ENCODE data around the gene GHSR.

The GHSR gene

GRCh38 chr3:172447611-172448579, at the start of gene GHSR:
Gene GHSR, minus strand, starts transcription at chr3:172448456. Its CDS starts 43 bp downstream, at chr3:172448413.
- no peak for DNase-seq (ENCODE audit: low read depth)

- DNase-seq (ENCODE audit: low read depth): peak; percentile 75
Observed at GRCh38 chr3:172490198-172490669, 42.0 kb upstream of the GHSR start.

GRCh38 chr3:172478116-172478515, 29.9 kb upstream of the GHSR start:
- no peak for DNase-seq (ENCODE audit: low read depth)

- DNase-seq (ENCODE audit: low read depth): no peak
Observed at GRCh38 chr3:172476347-172476746, 28.1 kb upstream of the GHSR start.

GRCh38 chr3:172475703-172476102, 27.4 kb upstream of the GHSR start:
- DNase-seq (ENCODE audit: low read depth): no peak

- no peak for DNase-seq (ENCODE audit: low read depth)
Observed at GRCh38 chr3:172471903-172472302, 23.6 kb upstream of the GHSR start.

GRCh38 chr3:172470588-172470987, 22.3 kb upstream of the GHSR start:
- no peak for DNase-seq (ENCODE audit: low read depth)

GRCh38 chr3:172467170-172467824, 19.0 kb upstream of the GHSR start:
- no peak for DNase-seq (ENCODE audit: low read depth)

- DNase-seq (ENCODE audit: low read depth): no peak
Observed at GRCh38 chr3:172466553-172467130, 18.4 kb upstream of the GHSR start.

- DNase-seq (ENCODE audit: low read depth): no peak
Observed at GRCh38 chr3:172465281-172465680, 17.0 kb upstream of the GHSR start.

GRCh38 chr3:172464306-172464705, 16.1 kb upstream of the GHSR start:
- no peak for DNase-seq (ENCODE audit: low read depth)

- no peak for DNase-seq (ENCODE audit: low read depth)
Observed at GRCh38 chr3:172461530-172462138, 13.4 kb upstream of the GHSR start.

GRCh38 chr3:172456404-172456803, 8.1 kb upstream of the GHSR start:
- no peak for DNase-seq (ENCODE audit: low read depth)

- DNase-seq (ENCODE audit: low read depth): no peak
Observed at GRCh38 chr3:172454180-172454579, 5.9 kb upstream of the GHSR start.

GRCh38 chr3:172449466-172450149, 1.4 kb upstream of the GHSR start:
- no peak for DNase-seq (ENCODE audit: low read depth)

GRCh38 chr3:172448661-172449465, 607 bp upstream of the GHSR start:
- DNase-seq (ENCODE audit: low read depth): no peak

GRCh38 chr3:172446198-172446597, 2.1 kb downstream of the GHSR start:
- no peak for DNase-seq (ENCODE audit: low read depth)

- no peak for DNase-seq (ENCODE audit: low read depth)
Observed at GRCh38 chr3:172444821-172445220, 3.4 kb downstream of the GHSR start.

GRCh38 chr3:172442606-172443005, 5.7 kb downstream of the GHSR start:
- no peak for DNase-seq (ENCODE audit: low read depth)

- no peak for DNase-seq (ENCODE audit: low read depth)
Observed at GRCh38 chr3:172441581-172441980, 6.7 kb downstream of the GHSR start.

- no peak for DNase-seq (ENCODE audit: low read depth)
Observed at GRCh38 chr3:172438186-172438585, 10.1 kb downstream of the GHSR start.
